Measurements from ENCODE around the gene ZNF219.

- TF ChIP-seq CTCF (CRISPR knock-in tag; IDR thresholded peaks at IDR 0.05) (no peak), MIER3 (CRISPR knock-in tag; IDR thresholded peaks at IDR 0.05; ENCODE audit: borderline replicate concordance) (0 out of 2 replicates have a peak, but pooled peaks have one; percentile 3), POLR2A (IDR thresholded peaks at IDR 0.05; ENCODE audit: insufficient read depth in 1 of 2, low read depth in 2 of 2, low read length in 2 of 2) (no peak), ZNF333 (CRISPR knock-in tag; IDR thresholded peaks at IDR 0.05; ENCODE audit: borderline replicate concordance) (no peak), ATF3 (CRISPR knock-in tag; IDR thresholded peaks at IDR 0.05) (no peak), NFATC3 (CRISPR knock-in tag; IDR thresholded peaks at IDR 0.05) (no peak), MAFF (IDR thresholded peaks at IDR 0.05; ENCODE audit: low read depth, low read length) (no peak), ZNF724P (CRISPR knock-in tag; IDR thresholded peaks at IDR 0.05; ENCODE audit: borderline replicate concordance) (no peak), REST (IDR thresholded peaks at IDR 0.05; ENCODE audit: borderline replicate concordance in 1 of 2, low read depth in 1 of 2, low read length in 2 of 2) (no peak), ZFP41 (CRISPR knock-in tag; IDR thresholded peaks at IDR 0.05; ENCODE audit: borderline replicate concordance) (no peak)
Measured at GRCh38 chr14:21061347-21061668, 37.1 kb downstream of the ZNF219 start.

Data from HepG2 (cell line).